CD4-positive, CD25-positive, alpha-beta regulatory T cell (primary cell): ENCODE results near the gene TBC1D22A. TPM values are rescaled to one million over a fixed set of nuclear protein-coding genes. Genes with fewer than 3 reads are reported as not detected.

Experiments used
- ATAC-seq, 2 donors: fragments of 150-1000 bp; cut with Tn5 transposase; one replicate each; pipeline ENCODE4 v1.10.0; 2021; ENCODE audit warnings: low read depth in 2 of 2, moderate number of reproducible peaks in 2 of 2, moderate library complexity in 1 of 2
- DNase-seq, 3 donors: peaks; one replicate each; pipeline versions ENCODE4 v3.0.0 to v3.0.0-alpha.2; 2012 to 2022; ENCODE audit warnings: mixed read lengths in 1 of 3
- H3K27ac ChIP-seq: one replicate; pipeline ENCODE4 v1.7.0; 2013; ENCODE audit warnings: mild to moderate bottlenecking, low read length; ENCODE audit not compliant: insufficient read depth, poor library complexity, severe bottlenecking
- H3K27me3 ChIP-seq: one replicate; pipeline ENCODE4 v1.7.0; 2013; ENCODE audit warnings: low read length; ENCODE audit not compliant: control insufficient read depth, insufficient read depth
- H3K36me3 ChIP-seq: one replicate; pipeline ENCODE4 v1.7.0; 2013; ENCODE audit warnings: mild to moderate bottlenecking, low read length, moderate library complexity; ENCODE audit not compliant: control insufficient read depth, insufficient read depth
- H3K4me1 ChIP-seq: 2 replicates; pipeline ENCODE4 v1.7.0; 2013; ENCODE audit warnings: mild to moderate bottlenecking, low read length; ENCODE audit not compliant: insufficient read depth, control insufficient read depth, poor library complexity, severe bottlenecking
- H3K4me3 ChIP-seq: one replicate; pipeline ENCODE4 v1.7.0; 2013; ENCODE audit warnings: low read depth, mild to moderate bottlenecking, low read length, moderate library complexity
- H3K9me3 ChIP-seq, 2 experiments: 1 replicate in 1 of 2; 2 replicates in 1 of 2; pipeline ENCODE4 v1.7.0; 2013; ENCODE audit warnings: low read length in 2 of 2, mild to moderate bottlenecking in 1 of 2, moderate library complexity in 1 of 2; ENCODE audit not compliant: control insufficient read depth in 2 of 2
- H3K27ac Mint-ChIP-seq, 3 donors: one replicate each; pipeline ENCODE4 v1.8.0; 2020 to 2022; ENCODE audit warnings: mild to moderate bottlenecking in 3 of 3, mixed read lengths in 3 of 3, moderate library complexity in 2 of 3
- H3K27me3 Mint-ChIP-seq: one replicate; pipeline ENCODE4 v1.8.0; 2022; ENCODE audit warnings: mild to moderate bottlenecking, mixed read lengths
- H3K36me3 Mint-ChIP-seq: one replicate; pipeline ENCODE4 v1.8.0; 2020; ENCODE audit warnings: mixed read lengths
- H3K4me1 Mint-ChIP-seq, 4 donors: one replicate each; pipeline ENCODE4 v1.8.0; 2020 to 2022; ENCODE audit warnings: mixed read lengths in 4 of 4, mild to moderate bottlenecking in 1 of 4
- H3K4me3 Mint-ChIP-seq, 4 donors: one replicate each; pipeline ENCODE4 v1.8.0; 2020 to 2022; ENCODE audit warnings: mild to moderate bottlenecking in 4 of 4, mixed read lengths in 4 of 4, moderate library complexity in 3 of 4
- H3K9me3 Mint-ChIP-seq, 7 donors: one replicate each; pipeline ENCODE4 v1.8.0; 2020 to 2022; ENCODE audit warnings: mixed read lengths in 7 of 7, mild to moderate bottlenecking in 3 of 7, moderate library complexity in 2 of 7
- polyA plus RNA-seq, 4 donors: library from polyadenylated mRNA; unstranded; fragments of 300-500 nt; fragmentation: Illumina TruSeq; gene quantifications; one replicate each; pipeline ENCODE4 v1.2.3, GENCODE V29; 2021
- total RNA-seq: library from RNA; stranded (reverse); gene quantifications from one replicate; pipeline ENCODE4 v1.2.3, GENCODE V29; 2022

The TBC1D22A gene
- total and polyA plus RNA-seq, 5 donors from 2014 or later: 19.8 to 42.5 (median 24.3) TPM

DNA sequence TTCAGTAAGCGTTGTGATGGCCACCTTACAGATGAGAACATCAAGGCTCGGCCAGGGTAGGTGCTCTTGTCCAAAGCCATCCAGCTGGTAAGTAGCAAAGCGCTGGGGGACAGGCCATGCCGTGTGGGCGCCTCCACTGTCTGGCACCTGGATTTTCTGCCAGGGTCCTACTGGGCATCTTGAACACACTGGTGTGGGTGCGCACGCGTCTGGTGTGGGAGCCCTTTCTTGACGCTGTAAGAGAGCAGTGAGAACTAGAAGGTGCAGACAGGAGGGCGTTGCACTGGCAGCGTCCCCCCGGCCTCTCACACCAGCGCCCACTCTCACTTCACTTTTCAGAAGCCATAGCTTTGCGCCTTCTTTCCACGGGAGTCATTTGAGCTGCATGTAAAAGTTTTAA lies 296.6 kb downstream of the TBC1D22A start:
- Mint-ChIP-seq H3K27ac (no peak overlapping the region), H3K36me3 (peaks cover 39% of the 10 kb centered on the region), H3K9me3 (no peaks in the 10 kb centered on the region), H3K27me3 (no peaks in the 10 kb centered on the region), H3K4me3 (no peak overlapping the region), H3K4me1 (peaks cover 0 to 9% (median 6%) of the 10 kb centered on the region in 4 donors)
- Histone ChIP-seq H3K9me3 (no peaks in the 10 kb centered on the region), H3K27me3 (no peaks in the 10 kb centered on the region), H3K36me3 (peaks cover 13% of the 10 kb centered on the region), H3K27ac (no peak overlapping the region), H3K4me3 (no peak overlapping the region), H3K4me1 (no peaks in the 10 kb centered on the region)
- ATAC-seq (no peak), DNase-seq (no peak)

DNA sequence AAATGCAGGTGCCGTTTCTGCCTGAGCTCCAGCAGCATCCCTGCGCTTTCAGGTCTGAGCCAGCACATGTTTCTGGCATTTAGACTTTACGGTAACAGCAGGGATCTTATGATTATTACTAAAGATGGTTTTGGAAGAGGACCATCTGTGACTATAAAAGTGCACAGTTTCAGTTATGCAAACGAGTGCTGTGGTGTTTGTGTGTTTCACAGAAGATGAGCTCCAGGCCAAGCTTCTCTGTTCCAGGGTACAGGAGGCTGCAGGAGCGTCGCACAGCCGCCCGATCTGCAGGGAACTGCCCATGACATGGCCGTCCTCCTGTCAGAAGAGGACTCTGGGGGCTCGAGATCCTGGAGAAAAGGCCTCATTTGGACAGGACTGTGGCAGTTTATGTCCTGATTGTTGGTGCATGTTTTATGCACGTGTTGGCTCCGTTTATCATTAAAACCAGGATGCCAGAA lies 297.3 kb downstream of the TBC1D22A start:
- Histone ChIP-seq H3K4me3 (no peak overlapping the region), H3K27ac (no peak overlapping the region), H3K36me3 (peaks cover 12% of the 10 kb centered on the region), H3K27me3 (no peaks in the 10 kb centered on the region), H3K4me1 (no peaks in the 10 kb centered on the region), H3K9me3 (no peaks in the 10 kb centered on the region)
- DNase-seq (no peak), ATAC-seq (no peak)
- Mint-ChIP-seq H3K36me3 (peaks cover 40% of the 10 kb centered on the region), H3K9me3 (no peaks in the 10 kb centered on the region), H3K27me3 (no peaks in the 10 kb centered on the region), H3K4me1 (peaks cover 0 to 11% (median 5%) of the 10 kb centered on the region in 4 donors), H3K4me3 (no peak overlapping the region), H3K27ac (no peak overlapping the region)

DNA sequence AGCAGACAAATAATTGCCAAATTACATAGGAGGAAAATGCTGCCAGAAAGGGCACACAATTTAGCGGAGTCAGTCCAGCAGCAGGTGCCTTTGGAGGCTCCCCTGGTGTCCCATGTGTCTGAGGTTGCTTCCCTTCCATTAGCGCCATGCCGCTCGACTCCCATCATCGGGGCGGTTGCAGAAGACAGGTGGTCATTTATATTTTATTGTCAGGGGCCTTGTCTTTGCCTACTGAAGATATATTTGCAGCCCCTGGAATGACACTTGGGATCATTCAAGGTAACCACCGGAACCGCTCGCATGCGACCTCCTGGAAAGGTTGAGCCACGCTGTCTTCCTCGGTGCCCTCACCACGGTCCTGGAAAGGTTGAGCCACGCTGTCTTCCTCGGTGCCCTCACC lies 298.3 kb downstream of the TBC1D22A start:
- H3K36me3 Mint-ChIP-seq: peaks cover 32% of the 10 kb centered on the region
- Histone ChIP-seq H3K9me3 (no peaks in the 10 kb centered on the region), H3K4me3 (no peak overlapping the region), H3K4me1 (no peaks in the 10 kb centered on the region), H3K27ac (no peak overlapping the region), H3K27me3 (no peaks in the 10 kb centered on the region), H3K36me3 (peaks cover 11% of the 10 kb centered on the region)
- no peak overlapping the region for H3K4me3 Mint-ChIP-seq
- H3K4me1 Mint-ChIP-seq: peaks cover 0 to 16% (median 5%) of the 10 kb centered on the region in 4 donors
- H3K9me3 Mint-ChIP-seq: no peaks in the 10 kb centered on the region
- no peaks in the 10 kb centered on the region for H3K27me3 Mint-ChIP-seq
- H3K27ac Mint-ChIP-seq: no peak overlapping the region
- DNase-seq (no peak), ATAC-seq (no peak)

DNA sequence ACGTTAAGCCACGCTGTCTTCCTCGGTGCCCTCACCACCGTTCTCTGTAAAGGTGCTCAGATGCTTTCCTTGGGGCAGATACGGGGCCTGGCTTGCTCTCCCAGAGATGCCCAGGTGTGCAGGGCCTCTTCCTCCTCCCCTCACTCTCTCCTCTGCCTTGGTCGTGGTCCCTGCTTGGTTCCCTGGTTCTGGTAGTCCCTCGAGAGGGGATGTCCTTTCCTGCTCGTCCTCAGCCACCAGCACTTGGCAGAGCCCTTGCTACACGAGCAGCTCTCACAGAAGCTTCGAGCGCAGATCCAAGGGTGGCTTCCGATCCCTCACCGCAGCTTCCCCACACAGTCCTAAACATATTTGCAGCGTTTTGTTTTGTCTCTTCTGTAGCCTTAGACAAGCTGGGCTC lies 298.8 kb downstream of the TBC1D22A start:
- Mint-ChIP-seq H3K4me3 (no peak overlapping the region), H3K4me1 (peaks cover 0 to 18% (median 4%) of the 10 kb centered on the region in 4 donors), H3K9me3 (no peaks in the 10 kb centered on the region), H3K27ac (no peak overlapping the region), H3K27me3 (no peaks in the 10 kb centered on the region), H3K36me3 (peaks cover 31% of the 10 kb centered on the region)
- H3K27me3 ChIP-seq: no peaks in the 10 kb centered on the region
- ATAC-seq: no peak
- H3K4me1 ChIP-seq: no peaks in the 10 kb centered on the region
- DNase-seq: no peak
- no peak overlapping the region for H3K27ac ChIP-seq
- H3K9me3 ChIP-seq: no peaks in the 10 kb centered on the region
- H3K4me3 ChIP-seq: no peak overlapping the region
- peaks cover 9% of the 10 kb centered on the region for H3K36me3 ChIP-seq

DNA sequence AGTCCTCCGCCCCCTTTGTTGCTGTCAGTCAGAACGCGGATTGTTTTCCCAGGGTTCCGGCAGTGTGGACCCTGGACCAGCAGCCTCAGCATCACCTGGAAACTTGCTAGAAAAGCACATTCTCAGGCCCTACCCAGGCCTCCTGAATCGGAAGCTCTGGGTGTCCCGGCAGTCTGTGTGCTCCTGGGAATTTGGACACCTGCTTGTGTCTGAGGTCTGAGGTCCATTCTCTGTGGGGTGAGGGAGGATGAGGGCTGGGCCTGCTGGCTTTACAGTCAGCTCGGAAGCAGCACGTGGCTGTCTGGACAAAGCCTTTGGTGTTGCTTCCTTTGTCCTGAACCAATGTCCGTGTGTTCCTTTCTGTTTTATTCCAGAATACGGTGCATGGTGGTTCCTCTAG lies 299.7 kb downstream of the TBC1D22A start:
- H3K27me3 ChIP-seq: no peaks in the 10 kb centered on the region
- H3K4me1 ChIP-seq: no peaks in the 10 kb centered on the region
- Mint-ChIP-seq H3K9me3 (no peaks in the 10 kb centered on the region), H3K36me3 (peaks cover 26% of the 10 kb centered on the region), H3K4me3 (no peak overlapping the region), H3K27me3 (no peaks in the 10 kb centered on the region), H3K4me1 (peaks cover 0 to 22% (median 3%) of the 10 kb centered on the region in 4 donors), H3K27ac (no peak overlapping the region)
- no peak overlapping the region for H3K4me3 ChIP-seq
- no peak overlapping the region for H3K27ac ChIP-seq
- no peak for ATAC-seq
- DNase-seq: no peak
- H3K9me3 ChIP-seq: no peaks in the 10 kb centered on the region
- peaks cover 9% of the 10 kb centered on the region for H3K36me3 ChIP-seq

DNA sequence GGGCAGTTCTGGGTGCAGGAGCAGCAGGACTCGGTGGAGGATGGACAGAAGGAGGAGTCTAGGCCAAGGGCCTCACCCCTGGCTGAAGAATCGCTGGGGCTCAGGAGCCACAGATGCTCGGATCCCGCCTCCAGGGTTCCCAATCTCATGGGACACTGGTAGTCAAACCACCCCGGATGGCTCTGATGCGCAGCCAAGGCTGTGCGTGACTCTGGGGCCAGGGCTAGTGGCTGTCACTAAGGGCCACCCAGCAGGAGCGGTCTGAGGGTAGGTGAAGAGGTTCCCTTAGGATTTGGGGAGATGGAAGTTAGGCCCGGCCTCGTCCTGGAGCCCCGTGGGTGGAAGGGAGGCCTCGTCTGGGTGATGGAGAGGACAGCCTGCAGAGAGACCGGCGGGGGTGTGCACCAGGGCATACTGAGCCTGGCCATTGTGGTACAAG lies 300.6 kb downstream of the TBC1D22A start:
- Histone ChIP-seq H3K9me3 (no peaks in the 10 kb centered on the region), H3K36me3 (peaks cover 9% of the 10 kb centered on the region), H3K27ac (no peak overlapping the region), H3K4me1 (peaks cover 5% of the 10 kb centered on the region), H3K4me3 (no peak overlapping the region), H3K27me3 (no peaks in the 10 kb centered on the region)
- H3K9me3 Mint-ChIP-seq: no peaks in the 10 kb centered on the region
- H3K36me3 Mint-ChIP-seq: peaks cover 27% of the 10 kb centered on the region
- peaks cover 0 to 32% (median 3%) of the 10 kb centered on the region in 4 donors for H3K4me1 Mint-ChIP-seq
- peak overlapping the region in 1 of 3 donors; percentile 38 for H3K27ac Mint-ChIP-seq
- no peak for DNase-seq
- no peaks in the 10 kb centered on the region for H3K27me3 Mint-ChIP-seq
- no peak for ATAC-seq
- no peak overlapping the region for H3K4me3 Mint-ChIP-seq

DNA sequence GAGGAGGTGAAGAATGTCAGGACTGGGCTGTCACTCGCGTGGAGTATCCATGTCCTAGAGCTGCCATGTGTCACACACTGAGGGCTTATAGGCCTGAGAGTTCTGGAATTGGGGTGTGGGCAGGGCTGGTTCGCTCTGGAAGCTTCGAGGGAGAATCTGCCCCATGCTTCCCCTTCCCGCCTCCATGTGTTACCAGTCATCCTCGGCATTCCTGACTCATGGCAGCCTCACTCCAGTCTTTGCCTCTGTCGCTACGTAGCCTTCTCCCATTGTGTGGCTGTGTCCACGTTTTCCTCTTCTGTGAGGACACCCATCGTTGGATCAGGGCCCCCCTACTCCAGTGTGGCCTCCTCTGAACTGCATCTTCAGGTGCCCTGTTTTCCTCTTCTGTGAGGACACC lies 301.2 kb downstream of the TBC1D22A start:
- Mint-ChIP-seq H3K36me3 (peaks cover 30% of the 10 kb centered on the region), H3K27ac (peak overlapping the region in 1 of 3 donors; percentile 38), H3K9me3 (no peaks in the 10 kb centered on the region), H3K27me3 (no peaks in the 10 kb centered on the region), H3K4me1 (peaks cover 3 to 37% (median 8%) of the 10 kb centered on the region in 4 donors), H3K4me3 (no peak overlapping the region)
- H3K9me3 ChIP-seq: no peaks in the 10 kb centered on the region
- ATAC-seq (no peak), DNase-seq (no peak)
- no peak overlapping the region for H3K4me3 ChIP-seq
- H3K4me1 ChIP-seq: peaks cover 9% of the 10 kb centered on the region
- H3K36me3 ChIP-seq: peaks cover 9% of the 10 kb centered on the region
- no peak overlapping the region for H3K27ac ChIP-seq
- no peaks in the 10 kb centered on the region for H3K27me3 ChIP-seq

DNA sequence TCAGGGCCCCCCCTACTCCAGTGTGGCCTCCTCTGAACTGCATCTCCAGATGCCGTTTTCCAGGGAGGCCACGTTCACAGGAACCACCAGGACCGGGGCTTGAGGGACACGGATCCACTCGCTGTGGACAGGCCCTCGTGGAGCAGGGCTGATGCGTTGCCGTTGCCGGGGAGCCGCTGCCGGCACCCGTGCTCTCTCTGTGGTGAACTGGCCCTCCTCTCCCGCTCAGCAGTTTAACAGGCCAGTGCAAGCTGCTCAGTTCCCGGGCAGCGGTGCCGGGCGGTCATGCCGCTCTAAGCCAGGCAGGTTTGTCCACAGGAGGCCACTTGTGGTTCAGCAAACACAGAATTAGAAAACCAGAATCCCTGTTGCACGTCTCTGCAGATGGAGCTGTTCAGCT lies 301.6 kb downstream of the TBC1D22A start:
- H3K9me3 Mint-ChIP-seq: no peaks in the 10 kb centered on the region
- DNase-seq (no peak), ATAC-seq (no peak)
- no peaks in the 10 kb centered on the region for H3K27me3 ChIP-seq
- no peak overlapping the region for H3K27ac ChIP-seq
- H3K27me3 Mint-ChIP-seq: no peaks in the 10 kb centered on the region
- peaks cover 9% of the 10 kb centered on the region for H3K4me1 ChIP-seq
- peaks cover 5 to 38% (median 9%) of the 10 kb centered on the region in 4 donors for H3K4me1 Mint-ChIP-seq
- peak overlapping the region in 2 of 3 donors; percentile 32 to 62 for H3K27ac Mint-ChIP-seq
- H3K36me3 ChIP-seq: peaks cover 9% of the 10 kb centered on the region
- no peaks in the 10 kb centered on the region for H3K9me3 ChIP-seq
- no peak overlapping the region for H3K4me3 Mint-ChIP-seq
- H3K36me3 Mint-ChIP-seq: peaks cover 30% of the 10 kb centered on the region
- H3K4me3 ChIP-seq: no peak overlapping the region
